Measurements from ENCODE around the gene VPS13D.
"Not testable (repeated sequence)": the region's sequence is repeated elsewhere in the genome, so short reads cannot be mapped to it uniquely, and the experiment has no call there.

Gene VPS13D

GRCh38 chr1:12458571-12458970 is 228.7 kb downstream of the VPS13D start:
- Mint-ChIP-seq H3K36me3 (peaks cover 33% of the 10 kb centered on the region), H3K4me1 (peaks cover 22% of the 10 kb centered on the region), H3K27ac (no peak overlapping the region), H3K9me3 (no peaks in the 10 kb centered on the region), H3K4me3 (no peak overlapping the region)
- no peak for DNase-seq (ENCODE audit: low spot score in 2 of 2)
- ATAC-seq, result no peak

- Mint-ChIP-seq H3K9me3 (no peaks in the 10 kb centered on the region), H3K36me3 (peaks cover 39% of the 10 kb centered on the region), H3K4me3 (no peak overlapping the region), H3K27ac (no peak overlapping the region), H3K4me1 (peaks cover 11% of the 10 kb centered on the region)
- DNase-seq (ENCODE audit: low spot score in 2 of 2) (no peak), ATAC-seq (no peak)
Measured at GRCh38 chr1:12460121-12460520, 230.3 kb downstream of the VPS13D start.

DNA sequence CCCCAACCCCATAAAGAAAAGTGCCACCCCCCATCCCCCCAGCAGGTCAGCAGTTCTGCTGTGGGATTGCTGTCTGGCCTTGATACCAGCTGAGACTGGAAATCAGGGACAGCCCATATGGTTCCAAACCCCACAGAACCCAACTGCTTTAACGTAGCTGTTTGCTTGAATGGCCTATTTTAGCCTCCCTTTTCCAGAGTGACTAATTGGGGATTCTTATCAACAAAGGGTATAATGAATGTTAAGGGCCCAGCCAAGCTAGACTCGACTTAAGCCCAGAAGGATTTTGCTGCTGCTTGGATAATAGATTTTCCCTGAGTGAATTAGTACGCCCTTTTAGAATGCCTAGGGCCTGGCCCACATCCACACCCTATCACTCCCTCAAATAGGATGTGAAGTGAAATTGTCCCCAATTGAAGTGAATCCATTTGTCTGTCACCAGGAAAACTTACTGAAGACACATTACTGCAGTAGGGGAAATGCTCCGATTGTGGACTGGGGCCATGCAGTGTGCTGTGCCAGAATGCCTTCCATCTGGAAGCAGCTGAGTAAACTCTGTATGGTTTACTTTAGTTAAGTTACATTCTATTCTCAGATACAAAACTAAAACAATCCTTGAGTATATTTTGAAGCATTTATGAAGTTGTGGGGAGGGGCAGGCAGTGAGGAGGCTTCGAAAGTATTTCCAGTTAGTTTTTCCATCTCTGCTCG is 231.2 kb downstream of the VPS13D start:
- no peak for DNase-seq (ENCODE audit: low spot score in 2 of 2)
- H3K4me3 Mint-ChIP-seq, result no peak overlapping the region
- H3K4me1 Mint-ChIP-seq, result peaks cover 11% of the 10 kb centered on the region
- no peaks in the 10 kb centered on the region for H3K9me3 Mint-ChIP-seq
- H3K36me3 Mint-ChIP-seq, result peaks cover 37% of the 10 kb centered on the region
- H3K27ac Mint-ChIP-seq, result peak overlapping the region; percentile 80
- ATAC-seq, result no peak

DNA sequence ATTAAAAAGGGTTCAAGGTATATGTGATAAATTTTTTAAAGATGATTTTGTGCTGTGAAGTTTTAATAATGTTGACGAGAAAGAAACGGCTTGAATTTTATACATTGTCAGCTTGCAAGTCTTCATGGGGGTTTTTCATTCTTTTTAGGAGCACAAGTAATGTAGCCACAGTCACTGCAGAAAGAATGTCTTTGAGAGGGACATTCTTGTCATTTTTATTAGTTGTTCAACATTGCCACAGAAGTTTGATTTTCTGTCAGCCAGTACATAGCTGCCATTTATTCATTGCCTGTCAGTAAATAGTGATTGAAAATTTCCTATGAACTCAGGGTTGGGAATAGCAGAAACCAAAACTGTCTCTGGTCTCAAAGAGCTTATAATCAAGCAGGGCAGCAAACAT is 231.9 kb downstream of the VPS13D start:
- no peaks in the 10 kb centered on the region for H3K9me3 Mint-ChIP-seq
- DNase-seq (ENCODE audit: low spot score in 2 of 2) (no peak), ATAC-seq (no peak)
- peaks cover 8% of the 10 kb centered on the region for H3K4me1 Mint-ChIP-seq
- peaks cover 30% of the 10 kb centered on the region for H3K36me3 Mint-ChIP-seq
- H3K27ac Mint-ChIP-seq, result no peak overlapping the region
- H3K4me3 Mint-ChIP-seq, result no peak overlapping the region

- H3K4me3 Mint-ChIP-seq, result no peak overlapping the region
- H3K36me3 Mint-ChIP-seq, result peaks cover 29% of the 10 kb centered on the region
- H3K9me3 Mint-ChIP-seq, result no peaks in the 10 kb centered on the region
- H3K27ac Mint-ChIP-seq, result no peak overlapping the region
- ATAC-seq (no peak), DNase-seq (ENCODE audit: low spot score in 2 of 2) (no peak)
- H3K4me1 Mint-ChIP-seq, result peaks cover 15% of the 10 kb centered on the region
Measured at GRCh38 chr1:12462586-12462985, 232.8 kb downstream of the VPS13D start.

DNA sequence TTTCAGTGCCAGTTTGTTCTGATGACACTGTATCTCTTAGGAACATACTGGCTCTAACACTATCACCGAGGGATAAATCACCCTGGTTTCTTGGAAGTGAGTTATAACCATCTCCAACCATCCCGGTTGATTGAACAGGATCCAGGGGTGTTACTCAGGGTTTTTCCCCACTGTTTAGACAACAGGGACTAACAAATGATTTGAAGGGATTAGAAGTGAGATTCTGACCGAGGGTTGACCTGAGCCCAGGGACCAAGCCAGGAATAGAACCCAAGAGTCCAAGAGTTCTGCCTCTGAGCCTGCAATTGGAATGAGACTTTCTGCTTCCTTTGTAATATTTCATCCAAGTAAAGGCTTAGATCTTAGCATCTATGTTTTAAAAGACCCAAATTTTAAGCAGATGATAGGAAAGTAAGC is 234.2 kb downstream of the VPS13D start:
- H3K4me1 Mint-ChIP-seq, result peaks cover 25% of the 10 kb centered on the region
- DNase-seq (ENCODE audit: low spot score in 2 of 2), result no peak
- ATAC-seq, result no peak
- H3K36me3 Mint-ChIP-seq, result peaks cover 36% of the 10 kb centered on the region
- no peak overlapping the region for H3K4me3 Mint-ChIP-seq
- H3K27ac Mint-ChIP-seq, result no peak overlapping the region
- H3K9me3 Mint-ChIP-seq, result no peaks in the 10 kb centered on the region

GRCh38 chr1:12464598-12465056 is 234.8 kb downstream of the VPS13D start:
- H3K9me3 Mint-ChIP-seq, result no peaks in the 10 kb centered on the region
- DNase-seq (ENCODE audit: low spot score in 2 of 2) (no peak), ATAC-seq (no peak)
- H3K4me3 Mint-ChIP-seq, result no peak overlapping the region
- H3K4me1 Mint-ChIP-seq, result peaks cover 25% of the 10 kb centered on the region
- H3K27ac Mint-ChIP-seq, result no peak overlapping the region
- H3K36me3 Mint-ChIP-seq, result peaks cover 32% of the 10 kb centered on the region

DNA sequence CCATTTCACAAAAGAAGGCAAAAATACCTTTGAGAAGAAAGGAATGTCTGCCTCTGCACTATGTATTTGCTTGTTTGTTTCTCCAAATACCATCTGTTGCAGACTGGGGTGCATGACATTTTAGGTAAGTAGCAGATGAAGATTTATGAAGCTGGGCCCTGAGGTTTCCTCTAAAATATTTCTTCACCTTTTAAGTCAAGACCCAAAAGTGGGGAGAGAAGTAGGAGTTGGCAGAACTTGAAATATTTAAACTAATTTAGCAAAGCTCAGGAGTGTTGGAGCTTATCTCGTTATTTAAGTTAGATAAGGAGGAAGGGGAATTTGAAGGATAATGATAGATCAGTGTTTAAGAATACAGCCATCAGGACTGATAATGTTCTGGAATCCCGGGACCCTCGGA is 235.3 kb downstream of the VPS13D start:
- Mint-ChIP-seq H3K4me1 (peaks cover 25% of the 10 kb centered on the region), H3K4me3 (no peak overlapping the region), H3K36me3 (peaks cover 27% of the 10 kb centered on the region), H3K9me3 (no peaks in the 10 kb centered on the region), H3K27ac (no peak overlapping the region)
- DNase-seq (ENCODE audit: low spot score in 2 of 2) (no peak), ATAC-seq (no peak)

DNA sequence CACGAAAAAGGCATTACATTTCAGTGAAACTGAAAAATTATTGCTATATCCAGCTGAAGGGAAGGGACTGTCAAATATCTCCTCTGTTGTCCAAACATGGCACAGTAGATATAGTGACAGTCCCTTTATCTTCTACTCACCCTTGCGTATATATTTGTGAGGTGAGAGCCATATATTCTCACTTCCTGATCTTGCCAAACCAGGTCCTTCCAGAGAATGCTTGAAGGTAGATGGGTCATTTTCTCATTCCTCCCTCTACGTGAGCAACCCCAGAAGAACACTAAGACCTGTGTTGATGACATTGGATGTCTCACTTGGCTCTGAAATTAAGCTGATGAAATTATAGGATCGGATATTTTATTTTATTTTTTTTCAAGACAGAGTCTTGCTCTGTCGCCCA is 237.0 kb downstream of the VPS13D start:
- ATAC-seq (no peak), DNase-seq (ENCODE audit: low spot score in 2 of 2) (no peak)
- Mint-ChIP-seq H3K27ac (peak overlapping the region; percentile 72), H3K9me3 (no peaks in the 10 kb centered on the region), H3K36me3 (peaks cover 19% of the 10 kb centered on the region), H3K4me1 (peaks cover 32% of the 10 kb centered on the region), H3K4me3 (no peak overlapping the region)

DNA sequence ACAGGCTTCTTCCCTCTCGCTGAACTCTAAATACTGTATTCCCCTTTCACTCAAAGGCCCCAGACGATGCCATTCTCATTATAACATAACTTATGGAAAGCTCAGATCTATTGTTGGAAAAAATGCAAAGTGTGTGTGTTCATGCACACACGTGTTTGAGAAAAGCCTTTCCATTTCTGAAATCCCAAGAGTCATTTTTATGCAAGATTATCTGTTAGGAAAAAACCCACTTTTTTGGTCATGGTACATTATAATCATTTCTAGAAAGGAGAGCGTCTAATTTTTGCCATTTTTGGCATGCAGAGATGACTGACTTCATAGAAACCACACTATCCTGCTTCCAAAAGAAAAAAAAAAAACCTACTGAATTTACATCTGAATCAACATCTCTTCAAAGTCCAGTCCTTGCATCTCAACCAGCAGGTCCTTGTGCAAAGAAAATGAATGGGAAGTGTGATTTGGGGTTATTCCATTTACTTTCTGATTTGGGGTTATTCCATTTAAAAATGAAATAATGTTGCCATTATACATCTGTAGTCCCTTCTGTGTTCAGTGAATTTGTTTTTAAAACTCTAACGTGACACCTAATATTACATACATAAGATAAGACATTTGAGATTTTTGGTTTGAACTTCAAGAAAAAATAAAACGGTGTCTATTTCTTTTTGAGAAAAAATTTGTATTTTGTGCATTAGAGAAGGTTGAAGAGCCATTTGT is 237.9 kb downstream of the VPS13D start:
- Mint-ChIP-seq H3K27ac (peak overlapping the region; percentile 72), H3K9me3 (no peaks in the 10 kb centered on the region), H3K36me3 (peaks cover 19% of the 10 kb centered on the region), H3K4me3 (peak overlapping the region; percentile 14), H3K4me1 (peaks cover 35% of the 10 kb centered on the region)
- no peak for DNase-seq (ENCODE audit: low spot score in 2 of 2)
- ATAC-seq, result peak; percentile 67

DNA sequence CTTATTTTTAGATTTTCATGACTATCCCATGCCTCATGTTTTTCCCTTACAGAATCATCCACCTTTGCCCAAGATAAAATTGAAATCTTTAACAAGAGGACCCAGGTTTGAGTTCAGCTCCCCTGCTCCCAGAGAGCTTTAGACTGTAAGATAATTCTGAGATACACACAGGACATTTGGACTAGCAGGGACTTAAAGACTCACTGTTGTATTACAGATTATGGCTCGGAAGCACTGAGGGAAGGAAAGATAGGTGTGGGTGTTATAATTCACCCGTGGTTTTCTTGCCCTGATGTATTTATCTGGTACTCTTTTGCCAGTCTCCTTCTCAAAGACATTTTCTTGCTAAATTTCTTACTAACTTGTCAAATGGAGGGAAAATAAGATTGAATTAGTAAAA is 238.5 kb downstream of the VPS13D start:
- H3K9me3 Mint-ChIP-seq, result no peaks in the 10 kb centered on the region
- no peak overlapping the region for H3K4me3 Mint-ChIP-seq
- peaks cover 19% of the 10 kb centered on the region for H3K36me3 Mint-ChIP-seq
- ATAC-seq, result no peak
- peak overlapping the region; percentile 72 for H3K27ac Mint-ChIP-seq
- peaks cover 41% of the 10 kb centered on the region for H3K4me1 Mint-ChIP-seq
- DNase-seq (ENCODE audit: low spot score in 2 of 2), result no peak

DNA sequence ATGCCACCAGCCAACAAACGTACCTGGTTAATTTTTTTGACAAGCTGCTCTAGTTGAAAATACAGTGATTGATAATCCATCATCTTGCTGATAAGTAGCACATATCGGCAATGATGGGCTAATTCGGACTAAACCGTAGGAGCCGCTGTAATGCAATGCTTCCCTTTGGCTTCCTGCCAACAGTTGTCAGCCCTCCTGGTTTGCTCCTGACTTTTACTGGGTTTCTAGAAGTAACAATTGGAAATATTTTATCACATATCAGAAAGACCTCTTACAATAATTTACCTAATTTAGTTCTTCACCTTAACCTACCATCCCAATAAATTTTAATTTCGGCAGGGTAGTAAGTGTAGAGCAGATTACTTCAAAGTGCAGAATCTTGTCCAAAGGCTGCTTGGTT is 239.7 kb downstream of the VPS13D start:
- Mint-ChIP-seq H3K4me1 (peaks cover 51% of the 10 kb centered on the region), H3K36me3 (peaks cover 19% of the 10 kb centered on the region), H3K27ac (peak overlapping the region; percentile 8), H3K4me3 (no peak overlapping the region), H3K9me3 (no peaks in the 10 kb centered on the region)
- DNase-seq (ENCODE audit: low spot score in 2 of 2) (no peak), ATAC-seq (no peak)

DNA sequence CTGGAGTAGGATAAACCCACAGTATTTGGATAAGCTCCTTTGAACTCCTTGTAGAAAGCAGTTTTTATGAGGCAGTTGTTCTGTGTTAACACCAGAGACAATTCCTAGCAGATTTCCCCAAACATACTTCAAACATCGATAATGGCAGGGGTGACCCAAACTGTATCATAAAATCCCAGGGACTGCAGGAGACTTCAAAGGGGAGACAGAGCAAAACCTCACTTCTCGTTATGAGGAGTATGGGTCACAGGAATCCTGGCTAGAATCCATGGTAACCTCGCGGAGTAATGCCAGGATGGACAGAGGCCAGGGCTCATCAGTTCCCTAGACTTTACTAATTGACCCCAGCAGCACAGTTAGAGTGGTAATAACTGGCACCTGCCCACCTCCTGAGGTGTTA is 240.2 kb downstream of the VPS13D start:
- Mint-ChIP-seq H3K4me3 (no peak overlapping the region), H3K9me3 (no peaks in the 10 kb centered on the region), H3K27ac (peak overlapping the region; percentile 8), H3K36me3 (peaks cover 14% of the 10 kb centered on the region), H3K4me1 (peaks cover 54% of the 10 kb centered on the region)
- no peak for ATAC-seq
- DNase-seq (ENCODE audit: low spot score in 2 of 2), result no peak

DNA sequence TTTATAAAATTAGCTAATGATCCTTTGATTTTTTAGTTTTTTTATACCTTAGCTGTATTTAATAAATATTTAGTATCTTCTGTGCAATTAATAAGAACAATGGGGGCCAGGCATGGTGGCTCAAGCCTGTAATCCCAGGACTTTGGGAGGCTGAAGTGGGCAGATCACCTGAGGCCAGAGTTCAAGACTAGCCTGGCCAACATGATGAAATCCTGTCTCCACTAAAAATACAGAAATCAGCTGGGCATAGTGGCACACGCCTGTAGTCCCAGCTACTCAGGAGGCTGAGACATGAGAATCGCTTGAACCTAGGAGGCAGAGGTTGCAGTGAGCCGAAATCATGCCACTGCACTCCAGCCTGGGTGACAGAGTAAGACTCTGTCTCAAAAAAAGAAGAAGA is 241.1 kb downstream of the VPS13D start:
- H3K9me3 Mint-ChIP-seq; ATAC-seq; H3K4me3 Mint-ChIP-seq; DNase-seq (ENCODE audit: low spot score in 2 of 2): not testable (repeated sequence)
- Mint-ChIP-seq H3K27ac (peak overlapping the region; percentile 98), H3K4me1 (peaks cover 63% of the 10 kb centered on the region), H3K36me3 (peaks cover 11% of the 10 kb centered on the region)

DNA sequence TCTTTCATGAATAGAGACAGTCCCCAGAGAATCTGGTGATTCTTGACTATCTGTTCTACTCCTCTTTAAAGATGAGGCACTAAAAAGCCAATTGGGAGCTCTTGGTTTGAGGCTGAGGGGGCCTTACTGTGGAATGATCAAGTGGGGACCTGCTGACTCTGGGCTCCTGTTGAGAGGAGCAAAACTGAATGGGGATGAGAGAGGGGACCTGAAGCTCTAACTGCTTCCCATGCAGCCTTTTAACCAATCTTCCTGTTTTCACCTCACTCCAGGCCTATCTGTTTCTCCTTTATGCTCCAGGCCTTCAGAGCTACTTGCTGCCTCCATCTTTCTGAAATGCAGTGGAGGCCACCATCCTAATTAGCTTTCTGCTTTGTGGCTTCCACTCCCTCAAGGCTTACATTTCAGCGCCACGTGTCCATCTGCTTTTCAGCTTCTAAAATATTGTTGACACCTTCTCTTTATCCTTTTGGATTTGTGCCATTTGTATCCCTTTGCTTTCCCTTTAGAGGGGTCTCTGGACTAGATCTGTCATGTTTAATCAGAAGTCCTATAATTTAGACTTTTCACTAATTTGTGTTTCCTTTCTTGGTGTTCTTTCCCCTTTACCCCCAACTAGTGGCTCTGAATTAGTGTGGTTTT is 242.4 kb downstream of the VPS13D start:
- Mint-ChIP-seq H3K4me1 (peaks cover 70% of the 10 kb centered on the region), H3K27ac (peak overlapping the region; percentile 98), H3K9me3 (no peaks in the 10 kb centered on the region), H3K4me3 (peak overlapping the region; percentile 68), H3K36me3 (peaks cover 10% of the 10 kb centered on the region)
- DNase-seq (ENCODE audit: low spot score in 2 of 2), result no peak
- no peak for ATAC-seq

All from stimulated activated effector memory CD8-positive, alpha-beta T cell treated with anti-CD3 and anti-CD28 coated beads, Interleukin-12 subunit alpha, Interleukin-12 subunit beta, amount 100 ng/mL, for 72 hours (primary cell).